Measurements from ENCODE around the gene FRAT1.

Gene FRAT1

DNA sequence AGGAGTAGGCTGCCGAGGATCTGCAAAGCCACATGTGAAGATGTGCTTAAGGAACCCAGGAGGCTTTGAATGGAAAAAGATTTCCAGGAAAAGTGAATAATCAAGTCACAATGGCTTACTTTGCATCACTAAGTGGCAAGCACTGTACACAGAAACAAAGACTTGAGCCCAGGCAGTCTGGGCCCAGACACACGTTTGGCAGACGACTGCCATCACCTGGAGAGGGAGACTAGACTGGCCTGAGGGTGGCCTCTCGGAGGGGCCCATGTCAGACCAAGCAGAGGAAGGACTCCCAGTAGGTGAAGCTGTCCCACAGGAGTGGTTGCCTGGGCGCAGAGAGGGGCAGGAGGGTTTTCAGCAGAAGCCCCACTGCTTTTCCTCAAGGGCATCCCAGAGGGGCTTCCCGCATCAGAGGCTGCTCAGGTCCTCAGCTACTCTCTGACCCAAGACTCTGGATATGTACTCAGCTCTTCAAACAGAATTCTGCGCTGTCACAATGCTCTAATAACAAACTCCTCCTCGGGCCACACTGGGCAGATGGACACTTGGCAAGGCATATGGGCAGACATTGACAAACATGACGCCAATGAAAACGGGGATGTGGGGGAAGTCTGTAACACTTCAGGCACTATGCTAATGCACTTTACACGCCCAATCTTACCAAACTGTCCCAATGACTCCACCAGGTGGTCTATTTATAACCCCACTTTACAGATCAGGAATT lies 43.4 kb downstream of the FRAT1 start:
- no peaks in the 10 kb centered on the region for H4K20me1 ChIP-seq
- peak overlapping the region; percentile 33 for H3K27ac ChIP-seq
- no peak overlapping the region for H3K4me3 ChIP-seq
- H3K9me3 ChIP-seq: no peaks in the 10 kb centered on the region
- no peak for TF ChIP-seq Cebpa-rat (IDR thresholded peaks at IDR 0.05)
- no peak overlapping the region for H3K9ac ChIP-seq
- peaks cover 39% of the 10 kb centered on the region for H3K4me1 ChIP-seq
- H3K4me2 ChIP-seq: no peak overlapping the region
- H3K27me3 ChIP-seq: no peaks in the 10 kb centered on the region
- peaks cover 89% of the 10 kb centered on the region for H3K36me3 ChIP-seq

DNA sequence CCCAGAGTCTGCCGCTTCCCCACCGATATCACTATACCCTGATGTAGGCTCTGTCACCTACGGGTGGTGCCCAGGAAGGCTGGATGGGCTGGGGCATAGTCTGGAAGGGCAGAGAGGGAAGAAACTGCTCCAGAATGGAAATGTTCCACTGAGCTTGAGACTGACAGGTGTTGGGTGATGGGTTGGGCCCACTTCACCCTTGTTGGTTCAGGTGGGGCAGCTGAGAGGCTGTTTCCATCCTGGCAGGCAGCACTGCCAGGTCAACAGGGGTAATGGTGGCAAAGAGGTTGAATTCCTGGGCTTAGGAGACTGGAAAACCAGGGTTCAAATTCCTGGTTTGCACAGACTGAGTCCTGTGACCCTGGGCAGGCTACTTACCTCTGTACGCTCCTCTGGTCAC lies 44.0 kb downstream of the FRAT1 start:
- Histone ChIP-seq H3K9me3 (no peaks in the 10 kb centered on the region), H4K20me1 (no peaks in the 10 kb centered on the region), H3K27me3 (no peaks in the 10 kb centered on the region), H3K9ac (no peak overlapping the region), H3K4me2 (no peak overlapping the region), H3K4me1 (peaks cover 45% of the 10 kb centered on the region), H3K27ac (peak overlapping the region; percentile 33; the same call in 1 of the 2 replicates), H3K36me3 (peaks cover 92% of the 10 kb centered on the region), H3K4me3 (no peak overlapping the region)
- no peak for TF ChIP-seq Cebpa-rat (IDR thresholded peaks at IDR 0.05)

DNA sequence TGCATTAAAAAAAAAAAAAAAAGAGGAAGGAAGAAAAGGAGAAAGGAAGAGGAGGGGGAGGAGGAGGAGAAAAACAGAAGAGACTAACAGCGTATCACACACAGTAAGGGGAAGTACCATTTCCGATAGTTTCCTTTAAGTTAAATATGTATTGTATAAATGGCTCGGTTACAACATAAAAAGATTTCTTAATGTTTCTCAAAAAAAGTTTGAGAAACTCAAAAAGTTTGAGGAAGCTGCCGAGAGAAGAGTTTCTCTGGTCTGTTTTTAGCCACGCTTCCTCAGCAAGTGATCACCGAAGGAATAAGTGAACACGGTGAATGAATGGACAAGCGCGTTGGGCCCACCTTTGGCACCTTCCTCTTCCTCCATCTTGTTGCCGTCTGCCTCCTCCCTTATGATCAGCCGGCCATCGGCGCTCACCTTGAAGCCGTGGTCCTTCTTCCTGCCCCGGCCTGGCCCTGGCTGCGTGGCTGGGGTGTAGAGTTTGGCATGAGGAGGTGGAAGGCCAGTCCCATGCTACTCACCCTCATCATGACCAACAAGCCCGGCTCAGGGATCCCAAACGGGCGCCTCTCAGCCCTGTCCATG lies 46.8 kb downstream of the FRAT1 start:
- H3K4me2 ChIP-seq: peak overlapping the region; percentile 87
- no peaks in the 10 kb centered on the region for H4K20me1 ChIP-seq
- H3K36me3 ChIP-seq: peaks cover 92% of the 10 kb centered on the region
- H3K4me1 ChIP-seq: peaks cover 46% of the 10 kb centered on the region
- H3K27ac ChIP-seq: peak overlapping the region; percentile 96
- peak overlapping the region; percentile 74 for H3K9ac ChIP-seq
- no peaks in the 10 kb centered on the region for H3K27me3 ChIP-seq
- H3K4me3 ChIP-seq: peak overlapping the region; percentile 47
- no peak for TF ChIP-seq Cebpa-rat (IDR thresholded peaks at IDR 0.05)
- H3K9me3 ChIP-seq: no peaks in the 10 kb centered on the region

DNA sequence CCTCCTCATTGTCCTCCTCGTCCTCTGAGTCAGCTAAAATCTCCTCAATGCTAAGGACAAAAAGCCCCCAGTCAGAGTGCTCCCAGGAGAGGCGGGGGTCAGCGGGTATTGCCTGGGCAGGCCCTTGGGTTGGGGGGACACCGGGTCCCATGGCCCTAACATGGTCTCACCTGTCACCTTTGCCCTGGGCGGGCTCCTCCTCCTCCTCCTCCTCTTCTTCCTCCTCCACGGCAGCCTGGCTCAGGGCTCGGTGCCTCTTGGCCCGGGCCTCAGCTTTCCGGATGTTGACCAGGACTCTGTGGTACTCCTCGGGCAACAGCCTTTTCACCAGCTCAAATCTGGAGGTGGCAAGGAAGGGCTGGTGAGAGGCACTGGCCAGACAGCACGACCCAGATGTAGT lies 47.5 kb downstream of the FRAT1 start:
- TF ChIP-seq Cebpa-rat (IDR thresholded peaks at IDR 0.05): no peak
- H3K4me1 ChIP-seq: peaks cover 53% of the 10 kb centered on the region
- H3K4me2 ChIP-seq: peak overlapping the region; percentile 87
- peak overlapping the region; percentile 47; the same call in 1 of the 2 replicates for H3K4me3 ChIP-seq
- H3K27me3 ChIP-seq: no peaks in the 10 kb centered on the region
- H3K27ac ChIP-seq: peak overlapping the region; percentile 96
- H3K9ac ChIP-seq: peak overlapping the region; percentile 74
- H4K20me1 ChIP-seq: no peaks in the 10 kb centered on the region
- H3K9me3 ChIP-seq: no peaks in the 10 kb centered on the region
- peaks cover 92% of the 10 kb centered on the region for H3K36me3 ChIP-seq

DNA sequence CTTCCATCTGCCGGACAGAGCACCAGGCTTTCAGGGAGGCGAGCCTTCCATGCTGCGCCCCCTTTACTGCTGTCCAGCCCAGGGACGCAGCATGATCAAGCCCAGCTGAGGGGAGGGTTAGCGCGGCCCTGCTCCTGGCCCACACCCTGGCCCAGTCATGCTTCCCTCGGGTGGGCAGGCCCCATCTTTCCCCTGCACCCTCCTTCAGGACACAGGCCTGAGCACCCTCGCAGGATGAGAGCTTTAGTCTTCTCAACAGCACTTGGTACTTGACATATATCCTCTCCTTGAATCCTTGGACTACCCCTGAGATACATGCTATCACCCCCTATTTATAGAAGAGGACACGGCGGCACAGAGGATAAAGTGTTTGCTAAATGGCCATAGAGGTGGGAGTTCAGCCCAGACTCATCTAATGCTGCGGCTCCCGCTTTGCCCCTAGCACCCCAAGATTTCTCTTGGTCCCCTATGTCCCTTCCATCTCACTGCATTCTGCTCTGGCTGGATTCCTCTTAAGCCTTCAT lies 48.1 kb downstream of the FRAT1 start:
- TF ChIP-seq Cebpa-rat (IDR thresholded peaks at IDR 0.05): no peak
- peaks cover 93% of the 10 kb centered on the region for H3K36me3 ChIP-seq
- no peak overlapping the region for H3K4me3 ChIP-seq
- no peaks in the 10 kb centered on the region for H3K9me3 ChIP-seq
- peaks cover 56% of the 10 kb centered on the region for H3K4me1 ChIP-seq
- peak overlapping the region; percentile 96 for H3K27ac ChIP-seq
- peak overlapping the region; percentile 74; the same call in 1 of the 2 replicates for H3K9ac ChIP-seq
- H3K4me2 ChIP-seq: peak overlapping the region; percentile 87
- H3K27me3 ChIP-seq: no peaks in the 10 kb centered on the region
- H4K20me1 ChIP-seq: no peaks in the 10 kb centered on the region
